ENCODE results near the gene IKZF1. TPM values are rescaled to one million over a fixed set of nuclear protein-coding genes. Genes with fewer than 3 reads are reported as not detected.

Gene IKZF1
- total RNA-seq, 1 donor from 2014 or later, result 2.0 TPM

- H3K27me3 Mint-ChIP-seq, result no peaks in the 10 kb centered on the region
- no peak overlapping the region for H3K27ac Mint-ChIP-seq
- no peak for TF ChIP-seq CTCF (conservative IDR thresholded peaks at IDR 0.05)
- H3K36me3 Mint-ChIP-seq, result no peaks in the 10 kb centered on the region
- no peak overlapping the region for H3K4me3 Mint-ChIP-seq
- DNase-seq (ENCODE audit: extremely low spot score, unreplicated experiment), result no peak
- no peaks in the 10 kb centered on the region for H3K9me3 Mint-ChIP-seq
- no peaks in the 10 kb centered on the region for H3K4me1 Mint-ChIP-seq (ENCODE audit: unreplicated experiment)
Observed at GRCh38 chr7:50393076-50393475, 88.6 kb downstream of the IKZF1 start.

GRCh38 chr7:50393547-50394252, 89.2 kb downstream of the IKZF1 start:
- TF ChIP-seq CTCF (conservative IDR thresholded peaks at IDR 0.05), result no peak
- no peak for DNase-seq (ENCODE audit: extremely low spot score, unreplicated experiment)

GRCh38 chr7:50394315-50394714, 89.8 kb downstream of the IKZF1 start:
- Mint-ChIP-seq H3K9me3 (no peaks in the 10 kb centered on the region), H3K4me3 (no peak overlapping the region), H3K27ac (no peak overlapping the region), H3K36me3 (no peaks in the 10 kb centered on the region), H3K4me1 (ENCODE audit: unreplicated experiment) (no peaks in the 10 kb centered on the region), H3K27me3 (no peaks in the 10 kb centered on the region)
- no peak for DNase-seq (ENCODE audit: extremely low spot score, unreplicated experiment)
- TF ChIP-seq CTCF (conservative IDR thresholded peaks at IDR 0.05), result no peak

More at GRCh38 chr7:50393547-50394252, 89.2 kb downstream of the IKZF1 start:
- H3K4me3 Mint-ChIP-seq, result no peak overlapping the region
- no peaks in the 10 kb centered on the region for H3K36me3 Mint-ChIP-seq
- no peak overlapping the region for H3K27ac Mint-ChIP-seq
- H3K9me3 Mint-ChIP-seq, result no peaks in the 10 kb centered on the region
- no peaks in the 10 kb centered on the region for H3K4me1 Mint-ChIP-seq (ENCODE audit: unreplicated experiment)
- H3K27me3 Mint-ChIP-seq, result no peaks in the 10 kb centered on the region

- no peaks in the 10 kb centered on the region for H3K9me3 Mint-ChIP-seq
- DNase-seq (ENCODE audit: extremely low spot score, unreplicated experiment), result no peak
- H3K27ac Mint-ChIP-seq, result no peak overlapping the region
- no peaks in the 10 kb centered on the region for H3K36me3 Mint-ChIP-seq
- no peaks in the 10 kb centered on the region for H3K4me1 Mint-ChIP-seq (ENCODE audit: unreplicated experiment)
- no peak for TF ChIP-seq CTCF (conservative IDR thresholded peaks at IDR 0.05)
- H3K27me3 Mint-ChIP-seq, result no peaks in the 10 kb centered on the region
- H3K4me3 Mint-ChIP-seq, result no peak overlapping the region
Observed at GRCh38 chr7:50396856-50397255, 92.3 kb downstream of the IKZF1 start.

GRCh38 chr7:50397320-50397970, 92.9 kb downstream of the IKZF1 start:
- TF ChIP-seq CTCF (conservative IDR thresholded peaks at IDR 0.05), result no peak
- Mint-ChIP-seq H3K36me3 (no peaks in the 10 kb centered on the region), H3K9me3 (no peaks in the 10 kb centered on the region), H3K4me1 (ENCODE audit: unreplicated experiment) (no peaks in the 10 kb centered on the region), H3K27me3 (peaks cover 2% of the 10 kb centered on the region), H3K27ac (no peak overlapping the region), H3K4me3 (no peak overlapping the region)
- DNase-seq (ENCODE audit: extremely low spot score, unreplicated experiment), result no peak

Data from type B pancreatic cell (in vitro differentiated cells).